Activated effector memory CD4-positive, alpha-beta T cell treated with anti-CD3 and anti-CD28 coated beads, Interleukin-2, amount 50 U/mL, for 16 hours (primary cell): ENCODE data around the gene P2RY13.

Source experiments
- DNase-seq: peaks from one replicate; pipeline ENCODE4 v3.0.0-alpha.2; 2020

The P2RY13 gene

DNA sequence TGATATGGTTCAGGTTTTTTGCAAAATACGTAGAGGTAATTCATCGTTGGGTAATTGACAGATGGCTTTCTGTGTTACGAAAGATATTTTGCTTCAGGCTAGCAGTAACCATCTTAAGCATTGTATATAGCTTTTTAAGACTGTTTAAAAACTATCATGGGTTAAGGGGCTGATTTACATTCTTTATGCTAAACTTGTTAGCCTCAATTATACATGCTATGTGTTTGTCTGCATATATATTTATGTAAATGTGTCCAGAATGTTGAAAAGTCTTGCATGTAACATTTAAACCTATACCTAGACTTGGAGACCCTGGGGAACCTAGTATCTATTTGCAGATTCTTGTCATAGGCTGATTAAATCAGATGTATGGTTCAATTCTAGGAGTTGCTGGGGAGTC is 39.9 kb downstream of the P2RY13 start:
- DNase-seq, result no peak

DNA sequence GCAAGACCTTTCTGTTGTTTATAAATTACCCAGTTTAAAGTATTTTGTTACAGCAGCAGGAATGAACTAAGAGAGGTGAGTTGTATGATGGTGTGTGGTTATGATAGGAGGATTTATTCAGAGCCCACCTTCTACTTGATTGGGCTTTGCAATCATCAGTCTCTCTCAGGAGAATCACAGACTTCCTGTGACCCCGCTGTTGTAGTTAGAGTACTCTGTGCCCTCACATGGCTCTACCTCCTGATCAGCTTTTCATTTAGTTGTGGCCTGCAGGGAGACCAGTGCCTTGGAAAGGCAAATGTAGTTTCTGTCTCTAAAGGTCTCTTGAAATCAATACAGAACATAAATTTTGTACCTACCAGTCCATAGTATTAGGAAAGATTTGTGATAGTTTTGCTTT is 43.4 kb downstream of the P2RY13 start:
- no peak for DNase-seq

DNA sequence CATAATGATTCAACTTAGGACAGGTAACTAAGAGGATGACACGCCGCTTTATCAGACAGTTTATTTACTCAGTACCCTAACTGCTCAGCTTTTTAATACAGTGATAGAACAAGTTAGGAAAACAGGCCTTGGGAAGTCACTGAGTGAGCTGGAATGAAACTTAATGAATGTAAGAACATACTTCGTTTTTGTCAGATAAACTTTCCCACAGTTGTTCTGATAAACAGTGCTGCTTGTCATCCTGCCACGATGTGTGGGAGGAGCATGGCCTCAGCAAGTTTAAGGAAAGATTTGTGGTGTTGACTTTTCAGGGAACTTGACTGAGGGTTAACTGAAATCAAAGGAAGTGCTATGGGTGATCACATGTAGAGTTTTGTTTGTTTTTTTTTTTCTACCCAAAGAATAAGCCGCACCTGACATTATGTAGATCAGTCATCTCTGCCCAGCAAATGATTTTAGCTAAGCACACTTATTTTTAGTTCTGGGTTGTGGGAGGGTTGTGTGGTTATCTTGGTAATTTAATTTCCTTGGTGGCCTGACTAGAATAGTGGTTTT is 45.4 kb downstream of the P2RY13 start:
- peak; percentile 65 for DNase-seq

GRCh38 chr3:151283387-151283786 is 46.0 kb downstream of the P2RY13 start:
- DNase-seq, result no peak

- DNase-seq, result no peak
These were observed 46.4 kb downstream of the P2RY13 start for GRCh38 chr3:151282921-151283320.

GRCh38 chr3:151281671-151282324 is 47.6 kb downstream of the P2RY13 start:
- no peak for DNase-seq

- DNase-seq, result no peak
These were observed 51.1 kb downstream of the P2RY13 start, which contains the start of gene P2RY14 for GRCh38 chr3:151278230-151278629. Gene P2RY14 (minus strand): TSS chr3:151278542. CDS start chr3:151214316, 64,226 bp downstream.

DNA sequence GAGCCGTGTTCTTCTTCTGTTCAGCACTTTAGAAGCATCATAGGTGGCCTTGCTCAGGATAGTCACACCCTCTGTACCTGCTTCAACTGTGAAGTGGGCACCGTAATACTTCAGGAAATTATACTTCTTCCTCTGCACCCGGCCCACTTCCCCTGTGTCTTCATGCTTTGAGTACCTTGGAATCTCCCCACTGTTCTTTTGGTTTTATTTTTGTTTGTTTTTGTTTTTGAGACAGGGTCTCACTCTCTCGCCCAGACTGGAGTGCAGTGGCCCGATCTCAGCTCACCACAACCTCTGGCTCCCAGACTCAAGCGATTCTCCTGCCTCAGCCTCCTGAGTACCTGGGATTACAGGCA is 52.7 kb downstream of the P2RY13 start:
- peak; percentile 62 for DNase-seq
